Bronchial epithelial cell (primary cell): ENCODE measurements around the gene CHPT1. TPM values are rescaled to one million over a fixed set of nuclear protein-coding genes. Genes with fewer than 3 reads are reported as not detected.

ENCODE experiments used
- DNase-seq: peaks from one replicate; pipeline ENCODE4 v3.0.0-alpha.2; 2010; ENCODE audit warnings: low read depth
- FAIRE-seq: peaks from 2 replicates; lab custom pipeline; 2011; peaks lifted over from hg19 to GRCh38; lab: Jason Lieb, UNC
- H3K27me3 ChIP-seq: 2 replicates; pipeline ENCODE4 v1.5.1; 2011; ENCODE audit warnings: low read length; ENCODE audit not compliant: control insufficient read depth, insufficient read depth
- H3K36me3 ChIP-seq: 2 replicates; pipeline ENCODE4 v1.5.1; 2011; ENCODE audit warnings: low read length; ENCODE audit not compliant: control insufficient read depth, insufficient read depth
- H3K4me3 ChIP-seq: 2 replicates; pipeline ENCODE4 v1.5.1; 2011; ENCODE audit warnings: mild to moderate bottlenecking, low read depth, low read length, control low read depth
- total RNA-seq: library from RNA; depleted of rRNA; stranded (reverse); fragments of >200 nt; gene quantifications from 2 replicates; pipeline ENCODE4 v1.2.1, GENCODE V29; 2014
- TF ChIP-seq, protein P1 (sequence below): IDR thresholded peaks from 2 replicates; pipeline ENCODE4 v1.5.1; 2011; ENCODE audit warnings: mild to moderate bottlenecking, moderate library complexity, low read length, control low read depth, inconsistent platforms; ENCODE audit not compliant: insufficient read depth, severe bottlenecking

Gene CHPT1
- total RNA-seq, 1 donor from 2014 or later: 3.2 TPM

DNA sequence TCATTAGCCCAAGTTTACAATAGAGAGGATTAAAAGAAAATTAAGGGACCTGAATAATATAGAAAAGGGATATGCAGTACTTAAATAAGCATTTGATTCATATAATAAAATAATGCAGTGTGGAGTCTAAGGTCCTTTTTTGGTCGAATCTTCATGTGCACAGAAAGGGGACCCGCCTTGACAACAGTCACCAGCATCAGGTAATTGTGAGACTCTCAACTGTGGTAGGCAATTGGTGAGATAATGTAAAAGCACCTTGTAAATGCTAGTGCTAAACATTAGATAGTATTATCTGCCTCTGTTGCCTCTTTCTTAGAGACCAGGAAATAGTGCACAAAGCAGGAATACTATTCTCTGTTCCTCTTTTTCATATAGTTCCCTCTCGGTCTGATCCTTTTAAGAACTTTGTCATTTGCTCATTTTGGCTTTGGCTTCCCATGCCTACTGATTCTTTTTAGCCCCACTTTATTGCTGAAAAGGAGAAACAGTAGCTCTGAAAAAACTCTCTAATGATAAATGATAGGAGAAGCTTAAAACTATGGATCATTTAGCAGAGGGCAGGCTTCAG lies 17.5 kb downstream of the CHPT1 start:
- no peak for FAIRE-seq
- H3K4me3 ChIP-seq: no peak overlapping the region
- H3K36me3 ChIP-seq: no peaks in the 10 kb centered on the region
- H3K27me3 ChIP-seq: no peaks in the 10 kb centered on the region
- TF ChIP-seq, protein P1, sequence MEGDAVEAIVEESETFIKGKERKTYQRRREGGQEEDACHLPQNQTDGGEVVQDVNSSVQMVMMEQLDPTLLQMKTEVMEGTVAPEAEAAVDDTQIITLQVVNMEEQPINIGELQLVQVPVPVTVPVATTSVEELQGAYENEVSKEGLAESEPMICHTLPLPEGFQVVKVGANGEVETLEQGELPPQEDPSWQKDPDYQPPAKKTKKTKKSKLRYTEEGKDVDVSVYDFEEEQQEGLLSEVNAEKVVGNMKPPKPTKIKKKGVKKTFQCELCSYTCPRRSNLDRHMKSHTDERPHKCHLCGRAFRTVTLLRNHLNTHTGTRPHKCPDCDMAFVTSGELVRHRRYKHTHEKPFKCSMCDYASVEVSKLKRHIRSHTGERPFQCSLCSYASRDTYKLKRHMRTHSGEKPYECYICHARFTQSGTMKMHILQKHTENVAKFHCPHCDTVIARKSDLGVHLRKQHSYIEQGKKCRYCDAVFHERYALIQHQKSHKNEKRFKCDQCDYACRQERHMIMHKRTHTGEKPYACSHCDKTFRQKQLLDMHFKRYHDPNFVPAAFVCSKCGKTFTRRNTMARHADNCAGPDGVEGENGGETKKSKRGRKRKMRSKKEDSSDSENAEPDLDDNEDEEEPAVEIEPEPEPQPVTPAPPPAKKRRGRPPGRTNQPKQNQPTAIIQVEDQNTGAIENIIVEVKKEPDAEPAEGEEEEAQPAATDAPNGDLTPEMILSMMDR: no peak
- no peak for DNase-seq

DNA sequence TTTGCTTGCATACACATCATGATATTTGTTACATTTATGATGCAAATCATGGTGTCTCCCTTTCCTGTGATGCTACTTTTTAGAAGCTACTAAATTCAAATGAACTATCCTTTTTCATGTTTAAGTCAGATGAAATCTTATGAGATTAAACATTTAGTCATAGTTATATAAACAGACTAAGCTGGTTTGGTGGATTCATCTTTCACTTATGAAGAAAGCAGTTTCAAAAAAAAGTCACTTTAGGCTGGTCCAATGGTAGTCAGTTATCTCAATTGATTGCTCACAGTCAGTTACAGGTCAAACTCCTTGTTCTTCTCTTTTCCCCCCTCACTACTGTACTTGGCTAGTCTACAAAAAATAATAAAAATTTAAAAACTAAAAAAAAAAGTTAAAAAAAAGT lies 22.1 kb downstream of the CHPT1 start:
- FAIRE-seq: no peak
- H3K4me3 ChIP-seq: no peak overlapping the region
- H3K36me3 ChIP-seq: no peaks in the 10 kb centered on the region
- H3K27me3 ChIP-seq: no peaks in the 10 kb centered on the region
- TF ChIP-seq, protein P1: no peak
- peak; percentile 19 for DNase-seq

DNA sequence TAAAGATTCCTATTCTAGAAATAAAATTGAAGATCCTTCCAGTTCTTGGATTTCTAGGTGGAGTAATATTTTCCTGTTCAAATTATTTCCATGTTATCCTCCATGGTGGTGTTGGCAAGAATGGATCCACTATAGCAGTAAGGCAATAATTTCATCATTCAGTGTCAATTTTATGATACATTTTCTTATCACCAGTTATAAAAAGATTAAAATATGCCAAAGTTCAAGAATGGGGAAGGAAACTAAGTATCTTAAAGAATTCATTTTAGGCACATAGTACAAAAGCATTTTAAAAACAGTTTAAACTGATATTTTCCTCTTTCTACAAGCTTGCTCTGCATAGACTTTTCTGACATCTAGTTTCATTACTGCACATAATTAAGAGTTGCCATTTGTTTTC lies 22.7 kb downstream of the CHPT1 start:
- TF ChIP-seq, protein P1: no peak
- no peaks in the 10 kb centered on the region for H3K36me3 ChIP-seq
- no peaks in the 10 kb centered on the region for H3K27me3 ChIP-seq
- no peak overlapping the region for H3K4me3 ChIP-seq
- FAIRE-seq (no peak), DNase-seq (no peak)

DNA sequence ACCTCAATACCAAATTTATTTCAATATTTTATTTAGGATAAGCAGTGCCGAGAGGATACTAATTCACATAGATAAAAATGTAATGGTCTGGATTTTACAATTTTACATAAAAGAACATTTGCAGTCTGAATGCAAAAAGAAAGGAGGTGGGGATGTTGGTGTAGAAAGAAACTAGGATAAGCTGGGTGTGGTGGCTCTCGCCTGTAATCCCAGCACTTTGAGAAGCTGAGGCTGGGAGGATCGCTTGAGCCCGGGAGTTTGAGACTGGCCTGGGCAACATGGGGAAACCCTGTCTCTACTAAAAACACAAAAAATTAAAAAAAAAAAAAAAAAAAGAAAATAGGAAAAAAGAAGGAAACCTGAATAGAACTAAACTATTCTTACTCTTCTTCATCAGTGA lies 25.0 kb downstream of the CHPT1 start:
- no peak for DNase-seq
- Histone ChIP-seq H3K36me3 (no peaks in the 10 kb centered on the region), H3K27me3 (no peaks in the 10 kb centered on the region), H3K4me3 (no peak overlapping the region)
- FAIRE-seq: no peak
- TF ChIP-seq, protein P1: no peak

DNA sequence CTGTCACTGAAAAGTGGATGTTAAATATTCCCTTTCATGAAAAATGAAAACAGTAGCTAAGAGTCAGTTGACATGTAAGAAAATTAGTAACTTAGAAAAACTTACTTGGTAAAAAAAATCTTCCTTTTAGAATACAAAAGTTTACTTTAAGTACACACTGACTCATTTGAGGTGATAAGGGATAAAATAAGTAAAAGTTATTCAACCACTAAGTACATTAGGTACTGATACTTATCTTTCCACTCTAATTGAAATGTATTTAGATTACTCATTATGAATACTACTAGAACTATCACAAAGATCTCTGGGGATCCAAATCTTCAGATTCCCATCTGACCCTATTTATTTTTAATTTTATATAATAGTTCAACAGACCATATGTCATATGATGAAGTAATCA lies 29.7 kb downstream of the CHPT1 start:
- no peaks in the 10 kb centered on the region for H3K36me3 ChIP-seq
- DNase-seq (no peak), FAIRE-seq (no peak)
- TF ChIP-seq, protein P1: no peak
- H3K4me3 ChIP-seq: no peak overlapping the region
- H3K27me3 ChIP-seq: no peaks in the 10 kb centered on the region

DNA sequence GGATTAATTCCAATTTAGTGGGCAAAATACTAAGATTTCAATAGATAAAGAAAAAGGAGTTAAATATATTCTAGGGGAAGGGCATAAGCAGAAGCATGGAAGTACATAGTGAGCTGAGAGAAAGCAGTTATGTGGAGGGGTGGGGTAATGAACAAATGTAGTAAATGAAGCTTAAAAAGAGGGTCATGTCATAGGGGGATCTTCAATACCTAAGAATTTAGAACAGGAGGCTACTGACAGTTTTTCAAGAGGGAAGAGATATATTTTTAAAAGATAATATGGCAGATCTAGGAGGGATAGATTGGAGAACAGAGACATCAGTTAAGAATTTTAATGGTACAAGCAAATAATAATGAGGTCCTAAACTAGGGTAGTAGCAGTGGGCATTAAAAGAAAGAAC lies 32.4 kb downstream of the CHPT1 start:
- FAIRE-seq (no peak), DNase-seq (no peak)
- Histone ChIP-seq H3K4me3 (no peak overlapping the region), H3K27me3 (no peaks in the 10 kb centered on the region), H3K36me3 (no peaks in the 10 kb centered on the region)
- TF ChIP-seq, protein P1: no peak
